K562 (cell line): ENCODE measurements around the gene WDFY2. TPM values are rescaled to one million over a fixed set of nuclear protein-coding genes. Genes with fewer than 3 reads are reported as not detected.

Experiments
- ATAC-seq: fragments of 200-7000 bp; cut with Tn5 transposase; 3 replicates; pipeline ENCODE4 v1.9.1; 2020; ENCODE audit warnings: moderate library complexity
- BruUV-seq: library from RNA; stranded (reverse); fragments of 400-500 nt; replicated peaks from 2 replicates; lab custom pipeline; 2021; lab: Mats Ljungman, UMichigan
- CTCF ChIA-PET: fragments of 300-600 bp; formaldehyde crosslinking; extraction: SDS; loops from one replicate; lab custom pipeline; 2021; ENCODE audit warnings: low intra/inter-chr PET ratio; lab: Yijun Ruan, JAX
- POLR2A ChIA-PET: fragments of 300-600, 350-650 bp; sonication (Branson Sonifier 250); formaldehyde crosslinking; extraction: SDS; loops from one replicate; lab custom pipeline; 2021; ENCODE audit warnings: antibody characterized with exemption, inconsistent platforms; lab: Yijun Ruan, JAX
- DNase-seq, 4 experiments: peaks; one replicate each; pipeline versions ENCODE4 v3.0.0 to v3.0.0-alpha.2; 2011 to 2018; ENCODE audit warnings: low spot score in 3 of 4, mixed read lengths in 3 of 4; ENCODE audit errors: extremely low read depth in 1 of 4
- FAIRE-seq: peaks from 2 replicates; lab custom pipeline; 2011; peaks lifted over from hg19 to GRCh38; lab: Jason Lieb, UNC
- H2AFZ ChIP-seq: 2 replicates; pipeline ENCODE4 v1.6.0; 2011; ENCODE audit warnings: low read depth, low read length, control low read depth, inconsistent platforms
- H3K27ac ChIP-seq: fragments of 200-600 bp; 3 replicates; pipeline ENCODE4 v1.8.0; 2011; ENCODE audit warnings: low read depth, mild to moderate bottlenecking, control low read depth, inconsistent platforms, low read length, moderate library complexity, mixed read lengths; ENCODE audit errors: extremely low read depth
- H3K27me3 ChIP-seq, 2 experiments: fragments of 300-600 bp in 1 of 2; 2 replicates in 1 of 2; 3 replicates in 1 of 2; pipeline versions ENCODE4 v1.6.0 to v1.8.0; 2011; ENCODE audit warnings: inconsistent platforms in 2 of 2, low read length in 2 of 2, mild to moderate bottlenecking in 1 of 2, mixed read lengths in 1 of 2, moderate library complexity in 1 of 2; ENCODE audit not compliant: control insufficient read depth in 2 of 2, insufficient read depth in 2 of 2
- H3K36me3 ChIP-seq: fragments of 300-600 bp; 3 replicates; pipeline ENCODE4 v1.8.0; 2011; ENCODE audit warnings: mild to moderate bottlenecking, low read length, inconsistent platforms; ENCODE audit not compliant: control insufficient read depth, insufficient read depth
- H3K4me1 ChIP-seq, 2 experiments: fragments of 200-600 bp in 1 of 2; replicated peaks in 1 of 2; 2 replicates in 1 of 2; 3 replicates in 1 of 2; pipeline versions ENCODE4 v1.5.1 to v1.8.0; 2011; ENCODE audit warnings: inconsistent platforms in 2 of 2, low read length in 2 of 2, mild to moderate bottlenecking in 1 of 2, mixed read lengths in 1 of 2, moderate library complexity in 1 of 2; ENCODE audit not compliant: control insufficient read depth in 2 of 2, insufficient read depth in 2 of 2
- H3K4me2 ChIP-seq: 2 replicates; pipeline ENCODE4 v1.6.1; 2011; ENCODE audit warnings: low read length, control low read depth, inconsistent platforms, mixed read lengths; ENCODE audit not compliant: insufficient read depth
- H3K4me3 ChIP-seq: fragments of 200-600 bp; sonication (generic), shearing (Covaris generic); 2 replicates; pipeline ENCODE4 v1.5.1; 2016; ENCODE audit warnings: control low read depth, inconsistent platforms
- H3K79me2 ChIP-seq: fragments of 200-600 bp; 3 replicates; pipeline ENCODE4 v1.8.0; 2011; ENCODE audit warnings: low read length, inconsistent platforms; ENCODE audit not compliant: control insufficient read depth, insufficient read depth
- H3K9ac ChIP-seq, 2 experiments: 2 replicates each; pipeline versions ENCODE4 v1.6.0 to v1.6.1; 2011; ENCODE audit warnings: low read depth in 2 of 2, low read length in 2 of 2, control low read depth in 1 of 2, inconsistent platforms in 1 of 2, mild to moderate bottlenecking in 1 of 2, mixed read lengths in 1 of 2; ENCODE audit not compliant: insufficient read depth in 1 of 2
- H3K9me1 ChIP-seq: one replicate; pipeline ENCODE4 v1.6.0; 2011; ENCODE audit warnings: inconsistent platforms, mild to moderate bottlenecking, low read length, moderate library complexity; ENCODE audit not compliant: control insufficient read depth, insufficient read depth
- H3K9me3 ChIP-seq: replicated peaks from 2 replicates; pipeline ENCODE4 v1.5.1; 2011; ENCODE audit warnings: low read depth, low read length, inconsistent platforms; ENCODE audit not compliant: control insufficient read depth, insufficient read depth
- H4K20me1 ChIP-seq: replicated peaks from 2 replicates; pipeline ENCODE4 v1.6.1; 2011; ENCODE audit warnings: low read length, inconsistent platforms, mixed read lengths; ENCODE audit not compliant: control insufficient read depth, insufficient read depth
- CSDE1 ChIP-seq, 2 experiments: fragments of 450-650 bp; IDR thresholded peaks; 2 replicates each; pipeline ENCODE4 v1.6.1; 2016; ENCODE audit warnings: mild to moderate bottlenecking in 1 of 2
- GTF3C2 ChIP-seq: IDR thresholded peaks from 3 replicates; pipeline ENCODE4 v1.6.1; 2011; ENCODE audit warnings: borderline replicate concordance, mild to moderate bottlenecking, moderate library complexity; ENCODE audit not compliant: insufficient read length; ENCODE audit errors: extremely low read depth
- HCFC1 ChIP-seq: IDR thresholded peaks from 2 replicates; pipeline ENCODE4 v1.6.1; 2012; ENCODE audit warnings: low read depth, low read length, improper control_type of control experiment
- KAT2B ChIP-seq: IDR thresholded peaks from one replicate; pipeline ENCODE4 v1.6.1; 2012; ENCODE audit warnings: low read depth, mild to moderate bottlenecking, control low read depth, inconsistent platforms, low read length, moderate library complexity
- MXD1 ChIP-seq: fragments of 250-450 bp; sonication (Bioruptor Pico); IDR thresholded peaks from 2 replicates; pipeline ENCODE4 v1.8.0; 2021; ENCODE audit warnings: borderline replicate concordance, mild to moderate bottlenecking, moderate library complexity; ENCODE audit not compliant: poor library complexity, severe bottlenecking
- NR4A1 ChIP-seq, 2 experiments: fragments of 250-450 bp in 1 of 2; fragments of 450-650 bp in 1 of 2; sonication (Bioruptor Pico) in 1 of 2; IDR thresholded peaks; 2 replicates each; pipeline versions ENCODE4 v1.4.0 to v1.6.1; 2016 to 2020; ENCODE audit warnings: mild to moderate bottlenecking in 2 of 2, missing compliant biosample characterization in 1 of 2, missing genetic modification characterization in 1 of 2, moderate library complexity in 1 of 2
- PML ChIP-seq: IDR thresholded peaks from 2 replicates; pipeline ENCODE4 v1.6.1; 2012; ENCODE audit warnings: low read length, inconsistent platforms
- RFX1 ChIP-seq: fragments of 450-650 bp; IDR thresholded peaks from 2 replicates; pipeline ENCODE4 v1.6.1; 2016; ENCODE audit warnings: mild to moderate bottlenecking, moderate library complexity
- SNRNP70 ChIP-seq: fragments of 200-400 bp; formaldehyde crosslinking; optimal IDR thresholded peaks from 2 replicates; pipeline ENCODE3; 2017; ENCODE audit warnings: low read depth, low read length
- ZFP36 ChIP-seq: fragments of 150-350 bp; IDR thresholded peaks from 2 replicates; pipeline ENCODE4 v1.6.1; 2018; ENCODE audit warnings: low read length, low read depth; ENCODE audit not compliant: partially characterized antibody
- ZNF239 ChIP-seq: fragments of 250-450 bp; sonication (Bioruptor Pico); IDR thresholded peaks from 2 replicates; pipeline ENCODE4 v1.4.0; 2020; ENCODE audit warnings: mild to moderate bottlenecking
- WGBS: fragments of 100-300 bp; shearing (Covaris generic); methylation state at CpG from one replicate; pipeline ENCODE4 v1.1.6; 2016; ENCODE audit warnings: low coverage, mixed read lengths; ENCODE audit not compliant: insufficient coverage; ENCODE audit errors: missing lambda C conversion rate; 5-methylcytosine and 5-hydroxymethylcytosine counted together
- in situ Hi-C: fragments of 300-500 bp; cut with MboI; formaldehyde crosslinking; loops from 4 replicates; pipeline ENCODE4 v1.15.0; 2018; ENCODE audit warnings: inconsistent platforms, mixed read lengths
- intact Hi-C: fragments of 100-400 bp; cut with micrococcal nuclease; formaldehyde crosslinking; loops from 2 replicates; pipeline ENCODE4 v1.14.2; 2022
- polyA plus RNA-seq, 8 experiments: library from polyadenylated mRNA; depleted of rRNA in 4 of 8; stranded (reverse) in 5 of 8; unstranded in 3 of 8; fragments of >200 nt; fragmentation: Nextera tagmentation in 2 of 8; fragmentation: Illumina TruSeq in 1 of 8; extraction: Ambion mirVana in 2 of 8; extraction: Trizol in 1 of 8; gene quantifications; 2 replicates each; pipeline versions ENCODE4 v1.2.1 to v1.2.3, GENCODE V29; 2011 to 2014; ENCODE audit warnings: inconsistent platforms in 1 of 8, missing spikeins in 1 of 8
- total RNA-seq, 7 experiments: library from RNA; depleted of rRNA in 6 of 7; stranded (reverse); fragments of >200 nt in 6 of 7; fragmentation: Illumina TruSeq in 2 of 7; extraction: Trizol in 2 of 7; gene quantifications; 2 replicates each; pipeline versions ENCODE4 v1.2.1 to v1.2.3, GENCODE V29; 2011 to 2021; ENCODE audit warnings: low replicate concordance in 1 of 7

Gene WDFY2
- total and polyA plus RNA-seq, 9 of the 15 experiments (the other 6 are each of a cell fraction or from before 2014, with no cell fraction given) = 0.66 to 6.4 (median 4.4) TPM

GRCh38 chr13:51806566-51806965 is 222.3 kb downstream of the WDFY2 start:
- CTCF ChIA-PET = no interaction called here
- Histone ChIP-seq H3K27me3 (no peaks in the 10 kb centered on the region), H3K9ac (no peak overlapping the region), H3K4me1 (peaks cover 18 to 30% of the 10 kb centered on the region in 2 experiments; a peak in 4 of 5 replicates), H3K27ac (no peak overlapping the region), H3K4me2 (no peak overlapping the region), H3K9me3 (no peaks in the 10 kb centered on the region), H2AFZ (no peak overlapping the region), H4K20me1 (no peaks in the 10 kb centered on the region), H3K36me3 (no peaks in the 10 kb centered on the region), H3K4me3 (no peak overlapping the region), H3K79me2 (peaks cover 7% of the 10 kb centered on the region; the same call in 1 of the 3 replicates), H3K9me1 (no peaks in the 10 kb centered on the region)
- 28% methylated on average over 2 of the region's 2 CpGs for WGBS
- POLR2A ChIA-PET = interaction anchor here (0.5 to 0.7 kb wide), 2 partner anchors 20 to 378 kb away, joined by 3 to 4 read pairs; no protein-coding TSS in a partner anchor
- in situ Hi-C loops = no loop called here
- peak; percentile 67 for FAIRE-seq
- intact Hi-C loops = no loop called here
- peak in 2 of 4 experiments; percentile 19 to 26 for DNase-seq
- ATAC-seq = no peak
- BruUV-seq = no TSS peak
- TF ChIP-seq ZFP36 (no peak), GTF3C2 (no peak), ZNF239 (CRISPR knock-in tag) (no peak), SNRNP70 (no peak), KAT2B (no peak), PML (no peak), HCFC1 (no peak), NR4A1 (CRISPR knock-in tag; IDR thresholded peaks at IDR 0.05) (no peak), NR4A1 (tag; IDR thresholded peaks at IDR 0.05) (no peak), RFX1 (peak; percentile 95), MXD1 (no peak), CSDE1 (IDR thresholded peaks at IDR 0.05) (peak in 1 of 2 experiments; percentile 63; a peak in 2 of 4 replicates)
- TF ChIP-seq, all 486 proteins: peak for 2
